Limb (tissue), 2 donors: Measurements from ENCODE around the gene TMEM187.

Source experiments
- DNase-seq, 2 donors: peaks; one replicate each; pipeline ENCODE4 v3.0.0-alpha.2; 2016; ENCODE audit errors: extremely low spot score in 2 of 2

TMEM187 gene

DNA sequence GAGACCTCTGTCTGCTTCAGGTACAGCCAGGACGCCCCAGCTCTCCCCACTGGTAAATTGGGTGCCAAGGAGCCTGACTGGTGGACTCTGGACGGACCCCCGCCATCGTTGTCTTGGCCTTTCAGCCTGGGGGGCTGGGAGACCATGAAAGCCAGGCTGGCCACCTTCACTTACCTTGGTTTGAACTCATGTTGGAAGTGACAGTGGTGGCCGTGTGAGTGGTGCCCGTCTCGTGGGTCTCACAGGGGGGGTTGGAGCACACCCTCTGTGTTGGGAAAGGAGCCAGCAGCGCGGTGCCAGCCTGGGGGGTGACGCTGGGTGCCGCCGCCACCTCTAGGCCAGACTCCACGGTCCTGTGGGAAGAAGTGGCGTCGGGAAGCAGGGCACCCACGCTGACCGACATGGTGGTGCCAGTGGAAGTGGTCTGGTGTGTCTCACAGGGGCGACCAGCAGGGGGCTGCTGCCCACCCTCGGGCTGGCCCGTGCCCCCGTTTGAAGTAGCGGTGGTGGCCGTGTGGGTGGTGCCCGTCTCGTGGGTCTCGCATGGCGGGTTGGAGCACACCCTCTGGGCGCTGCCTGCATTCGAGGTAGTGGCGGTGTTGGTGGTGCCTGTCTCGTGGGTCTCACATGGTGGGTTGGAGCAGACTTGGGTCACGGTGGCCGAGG, 18.5 kb upstream of the TMEM187 start:
- no peak for DNase-seq

DNA sequence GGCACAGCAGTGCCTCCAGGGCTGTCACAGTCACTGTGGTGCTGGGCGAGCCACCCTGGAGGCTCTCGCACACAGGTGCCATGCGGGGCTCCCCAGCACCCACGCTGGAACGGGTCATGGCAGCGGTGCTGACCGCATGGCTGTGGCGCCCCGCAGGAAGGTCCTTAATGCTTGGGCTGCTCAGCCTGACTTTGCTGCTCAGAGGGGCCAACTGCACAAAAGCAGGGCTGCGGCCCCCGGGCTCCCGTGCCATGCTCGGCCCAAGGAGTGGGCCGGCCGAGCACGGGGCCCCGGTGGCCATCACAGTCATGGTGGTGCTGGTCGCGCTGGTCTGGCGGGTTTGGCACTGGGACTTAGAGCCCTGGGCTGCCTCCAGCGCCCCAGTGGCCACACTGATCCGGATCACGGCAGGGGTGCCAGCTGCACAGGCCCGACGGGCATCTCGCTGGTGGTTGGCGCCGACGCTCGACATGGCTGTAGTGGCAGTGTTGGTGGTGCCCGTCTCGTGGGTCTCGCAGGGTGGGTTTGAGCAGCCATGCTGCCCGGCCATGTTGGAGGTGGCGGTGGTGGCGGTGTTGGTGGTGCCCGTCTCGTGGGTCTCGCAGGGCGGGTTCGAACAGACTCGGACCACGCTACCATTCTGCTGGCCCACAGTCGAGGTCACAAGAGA, 17.9 kb upstream of the TMEM187 start:
- DNase-seq = no peak

DNA sequence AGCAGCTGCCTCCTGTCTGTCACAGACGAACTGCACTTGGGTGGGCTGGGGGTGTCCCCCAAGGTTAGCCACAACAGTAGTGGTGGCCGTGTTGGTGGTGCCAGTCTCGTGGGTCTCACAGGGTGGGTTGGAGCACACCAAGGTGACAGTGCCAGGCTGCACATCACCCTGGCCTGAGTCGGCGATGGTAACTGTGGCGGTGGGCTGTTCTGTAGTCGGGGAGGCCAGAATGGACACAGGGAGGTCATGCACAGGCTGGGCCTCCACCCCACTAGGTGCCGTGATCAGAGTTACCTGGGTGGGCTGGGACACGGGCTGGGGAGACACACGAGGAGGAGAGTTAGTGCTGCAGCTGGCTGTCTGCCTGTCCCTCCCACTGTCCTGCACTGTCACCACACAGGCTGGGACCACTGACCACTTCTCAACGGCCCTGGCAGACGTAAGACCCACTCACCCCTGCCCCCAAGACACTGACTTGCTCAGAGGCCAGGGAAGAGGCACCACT, 17.3 kb upstream of the TMEM187 start:
- no peak for DNase-seq

DNA sequence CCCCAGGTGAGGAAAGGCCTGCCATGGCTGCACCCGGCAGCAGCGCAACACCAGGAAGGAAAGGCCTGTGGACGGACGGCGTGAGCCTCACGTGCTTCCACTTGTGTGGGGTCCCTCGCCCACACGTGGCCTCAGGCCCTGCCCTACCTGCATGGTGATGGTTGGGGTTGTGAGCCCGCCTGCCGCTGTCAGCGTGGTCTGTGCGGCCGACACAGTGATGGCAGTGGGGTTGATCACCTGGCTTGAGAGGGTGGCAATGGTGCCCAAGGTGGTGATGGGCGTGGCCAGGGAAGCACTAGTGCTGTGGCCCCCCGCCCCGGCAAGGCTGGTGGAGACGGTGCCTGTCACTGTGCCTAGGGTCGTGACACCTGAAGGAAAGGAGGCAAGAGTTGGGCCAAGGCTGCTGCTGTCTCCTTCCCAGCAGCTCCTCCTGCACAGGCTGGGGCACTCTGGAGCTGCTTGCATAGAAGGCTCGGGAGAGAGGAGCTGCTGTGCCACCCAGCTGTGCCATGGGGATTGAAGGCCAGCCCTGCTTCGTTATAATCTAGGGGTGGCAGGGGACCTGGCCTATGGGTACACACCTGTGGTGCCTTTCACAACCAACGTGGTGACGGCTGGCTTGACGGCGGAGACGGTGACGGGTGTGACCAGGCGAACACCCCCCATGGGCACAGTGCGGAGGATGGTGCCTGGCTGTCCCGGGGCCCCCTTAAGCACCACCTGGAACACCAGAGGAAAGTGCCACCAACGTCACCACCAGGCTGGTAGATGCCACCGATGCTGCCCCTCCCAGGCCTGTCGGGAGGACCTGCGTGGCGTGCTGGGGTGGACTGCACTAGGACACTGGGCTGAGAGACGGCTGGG, 16.3 kb upstream of the TMEM187 start:
- DNase-seq = no peak

DNA sequence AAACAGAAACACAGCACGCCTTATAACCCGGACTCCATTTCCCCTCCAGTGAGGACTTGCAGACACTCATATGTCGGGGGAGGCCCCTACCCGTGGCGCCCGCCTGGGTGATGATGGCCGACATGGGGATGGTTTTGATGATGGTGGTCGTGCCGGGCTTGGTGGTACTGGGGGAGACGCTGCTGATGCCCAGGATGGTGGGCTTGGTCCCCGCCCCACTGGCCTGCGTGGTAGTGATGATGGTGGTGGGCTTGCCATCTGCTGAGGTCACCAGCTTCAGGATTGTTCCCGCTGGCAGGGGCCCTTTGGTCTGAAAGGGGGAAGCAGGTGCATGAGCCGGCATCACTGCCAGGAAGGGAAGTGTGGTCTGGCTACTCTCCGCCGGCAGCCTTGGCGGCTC, 15.3 kb upstream of the TMEM187 start:
- no peak for DNase-seq

DNA sequence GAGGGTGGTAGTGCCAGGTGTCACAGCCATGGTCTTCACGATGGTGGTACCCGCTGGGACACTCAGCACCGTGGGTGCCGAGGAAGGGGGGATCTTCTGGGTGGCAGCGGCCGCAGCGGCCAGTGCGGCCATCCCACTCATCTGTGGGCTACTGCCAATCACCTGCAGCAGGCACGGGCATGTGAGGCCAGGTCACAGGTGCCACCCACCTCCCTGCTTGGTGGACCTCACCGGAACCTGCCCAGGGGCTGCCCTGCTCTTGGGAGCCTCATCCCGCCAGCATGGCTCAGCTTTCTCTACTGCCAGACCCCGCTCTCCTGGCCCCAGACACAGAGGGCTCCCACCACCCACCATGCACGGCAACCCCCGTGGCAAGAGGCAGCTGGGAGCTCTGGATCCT, 13.9 kb upstream of the TMEM187 start:
- no peak for DNase-seq

DNA sequence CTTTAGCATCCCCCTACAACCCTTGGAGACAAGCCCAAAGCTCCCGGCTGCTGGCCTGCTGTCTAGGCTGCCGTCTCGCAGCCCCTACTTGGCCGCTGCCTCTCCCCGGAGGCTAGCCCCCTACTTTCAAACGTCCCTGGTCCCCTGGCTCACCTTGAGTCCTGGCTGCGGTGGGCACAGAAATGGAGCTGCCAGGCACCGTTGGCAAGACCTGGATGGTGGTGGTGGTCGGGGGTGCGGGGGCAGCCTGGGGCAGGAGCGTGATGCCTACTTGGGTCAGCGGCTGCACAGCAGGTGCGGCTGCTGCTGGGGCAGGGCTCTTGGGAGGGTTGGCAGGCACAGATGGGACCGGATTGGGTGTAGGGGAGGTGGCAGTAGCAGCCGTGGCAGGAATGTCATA, 12.9 kb upstream of the TMEM187 start:
- DNase-seq = no peak

DNA sequence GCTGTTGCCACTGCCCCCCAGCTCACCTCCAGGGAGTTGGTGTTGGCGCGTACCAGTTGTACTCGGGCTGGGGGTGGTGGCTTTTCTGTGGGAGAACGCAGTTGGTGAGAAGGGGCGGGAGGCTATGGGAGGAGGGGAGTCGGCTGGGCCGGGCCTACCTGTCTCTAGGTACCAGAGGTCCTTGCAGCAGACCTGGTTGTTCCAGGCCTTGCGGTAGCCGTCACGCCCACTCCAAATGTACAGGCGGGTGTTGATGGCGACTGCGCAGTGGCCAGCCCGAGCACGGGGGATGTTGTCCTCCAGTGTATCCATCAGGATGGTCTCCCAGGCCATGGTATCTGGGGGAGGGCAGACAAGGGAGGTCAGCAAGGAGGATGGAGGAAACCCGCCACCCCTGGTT, 12.5 kb upstream of the TMEM187 start:
- no peak for DNase-seq

DNA sequence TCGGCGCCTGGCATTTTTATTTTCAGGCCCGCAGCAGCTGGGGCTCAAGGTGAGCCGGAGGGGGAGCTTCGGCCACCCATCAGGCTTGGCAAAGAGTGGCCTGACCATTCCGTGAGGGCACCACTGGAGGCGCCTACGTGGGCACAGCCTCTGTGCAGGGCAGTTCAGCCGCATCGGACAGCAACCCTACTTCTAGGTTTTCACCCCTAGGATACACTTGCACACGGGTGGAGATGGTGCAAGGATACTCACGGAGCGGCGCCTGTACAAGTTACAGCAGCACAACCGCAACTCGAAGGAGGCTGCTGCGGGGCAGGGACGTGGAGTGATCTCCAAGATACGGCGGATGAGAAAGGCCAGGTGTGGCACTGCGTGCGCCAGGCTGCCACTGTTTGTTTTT, 11.8 kb upstream of the TMEM187 start:
- no peak for DNase-seq

DNA sequence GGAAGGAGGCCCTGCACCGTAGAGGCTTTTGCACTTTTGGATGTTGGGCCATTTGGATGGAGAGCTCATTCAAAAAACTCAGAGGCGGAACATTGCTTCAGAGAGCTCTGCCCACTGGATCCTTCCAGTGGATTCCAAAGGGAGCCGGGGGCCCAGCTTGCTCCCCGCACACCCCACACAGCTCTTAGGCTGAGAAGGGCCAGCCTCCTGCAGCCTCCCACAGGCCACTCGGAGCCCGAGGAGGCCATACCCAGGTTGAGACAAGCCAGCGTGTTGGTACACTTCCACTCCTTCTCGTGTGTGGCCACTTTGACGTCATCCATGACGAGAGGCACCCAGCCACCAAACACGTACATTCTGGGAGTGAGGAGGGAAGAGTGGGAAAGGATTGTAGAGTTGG, 11.3 kb upstream of the TMEM187 start:
- DNase-seq = no peak

DNA sequence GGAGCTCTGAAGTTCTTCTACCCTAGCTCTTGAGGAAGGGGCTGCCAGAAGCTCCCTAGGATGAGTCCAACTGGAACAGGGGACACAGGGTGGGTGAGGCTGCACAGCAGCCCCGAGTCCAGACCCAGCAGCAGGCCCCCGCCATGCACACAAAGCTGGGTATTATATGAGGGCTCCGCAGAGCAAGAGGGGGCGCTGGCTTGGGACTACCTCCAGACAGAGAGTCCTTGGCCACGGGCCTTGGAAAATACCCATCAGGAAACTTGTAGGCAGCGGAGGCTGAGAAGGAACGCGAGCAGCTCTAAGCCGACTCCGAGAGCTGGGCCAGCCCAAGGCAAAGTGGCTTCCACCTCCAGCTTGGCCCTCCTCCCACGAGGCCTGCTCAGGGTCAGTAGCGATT, 9.0 kb upstream of the TMEM187 start:
- DNase-seq = no peak

DNA sequence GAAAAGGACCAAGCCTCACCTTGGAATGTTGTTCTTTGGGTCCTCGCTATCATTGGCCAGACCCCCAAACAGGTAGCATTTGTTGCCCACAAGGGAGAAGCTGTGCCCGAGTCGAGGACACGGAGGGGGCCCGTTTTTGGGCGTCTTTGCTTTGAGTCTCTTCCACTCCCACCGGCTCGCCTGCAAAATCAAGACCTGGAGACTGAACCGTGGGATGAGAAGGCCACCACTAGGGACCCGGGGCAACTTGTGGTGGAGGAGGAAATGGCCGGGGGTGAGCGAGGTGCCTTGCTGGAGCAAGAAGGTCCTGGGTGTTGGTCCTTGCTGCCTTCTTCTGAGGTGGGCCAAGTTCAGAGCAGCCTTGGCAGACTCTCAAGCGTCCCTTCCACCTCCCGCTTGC, 8.4 kb upstream of the TMEM187 start:
- DNase-seq = no peak

DNA sequence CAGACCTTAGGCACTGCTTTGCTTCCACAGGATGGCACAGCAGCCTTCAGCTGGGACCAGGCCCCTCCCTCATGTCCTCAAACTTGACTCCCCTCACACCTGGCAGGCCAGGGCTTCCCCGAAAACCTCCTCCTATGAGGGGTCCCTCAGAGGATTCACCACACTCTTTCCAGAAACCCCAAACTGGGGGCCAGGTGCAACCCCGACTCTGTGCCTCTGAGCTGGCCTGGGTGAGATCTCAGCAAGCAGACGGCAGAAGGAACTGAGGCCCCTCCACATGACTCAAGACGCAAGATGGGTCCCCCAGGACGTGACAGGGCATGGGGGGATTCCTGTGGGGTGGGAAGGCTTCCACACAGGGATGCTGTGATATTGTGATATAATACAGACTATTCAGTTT, 7.1 kb upstream of the TMEM187 start:
- no peak for DNase-seq

DNA sequence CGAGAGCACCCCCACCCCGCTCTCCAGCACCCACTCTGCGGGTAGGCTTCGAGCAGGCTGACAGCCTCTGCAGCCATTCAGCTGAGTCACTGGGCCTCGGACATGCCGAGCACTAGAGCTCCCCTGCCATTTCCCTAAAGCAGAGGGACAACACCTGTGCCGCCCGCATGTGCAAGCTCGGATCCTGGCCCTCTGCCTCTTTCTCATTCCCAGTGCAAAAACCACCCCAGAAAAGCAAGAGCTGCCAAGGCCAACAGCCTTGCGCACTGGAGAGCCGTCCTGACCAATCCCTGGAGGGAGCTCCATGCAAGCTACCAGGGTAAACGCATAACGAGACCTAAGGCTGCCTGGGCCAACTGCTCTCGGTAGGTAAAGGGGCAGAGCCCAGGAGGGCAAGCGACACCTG, 6.3 kb upstream of the TMEM187 start:
- DNase-seq = no peak

DNA sequence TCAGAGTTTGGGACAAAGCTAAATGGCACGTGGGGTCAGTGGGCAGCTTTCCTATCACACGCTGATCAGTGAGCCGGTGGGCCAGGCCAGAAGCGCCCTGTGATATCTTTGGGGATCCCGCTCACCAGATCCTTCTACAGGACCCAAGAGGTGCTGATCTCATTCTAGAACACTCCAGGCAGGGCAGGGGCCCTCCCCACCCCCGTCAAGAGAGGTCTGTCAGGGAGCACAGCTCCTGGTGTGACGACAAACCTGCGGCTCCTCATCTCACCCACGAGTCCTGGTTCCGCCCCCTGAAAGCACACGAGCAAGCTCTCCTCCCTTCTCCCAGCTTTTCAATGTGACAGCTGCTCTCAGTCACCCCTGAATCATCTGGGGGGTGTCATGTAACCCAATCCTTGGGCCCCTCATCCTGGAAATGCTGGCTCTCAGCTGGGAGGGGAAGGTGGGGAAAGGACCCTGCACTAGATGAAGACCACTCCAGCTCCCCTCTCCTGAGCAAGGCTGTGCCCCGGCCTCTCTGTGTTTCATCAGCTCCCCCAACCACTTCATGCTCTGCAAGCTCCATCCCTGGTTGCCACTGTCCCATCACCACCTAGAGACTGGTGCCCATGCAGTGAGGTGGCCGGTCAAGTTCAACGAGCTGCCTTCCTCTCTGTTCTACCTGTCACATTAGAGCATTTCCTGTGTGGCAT, 5.6 kb upstream of the TMEM187 start:
- no peak for DNase-seq

DNA sequence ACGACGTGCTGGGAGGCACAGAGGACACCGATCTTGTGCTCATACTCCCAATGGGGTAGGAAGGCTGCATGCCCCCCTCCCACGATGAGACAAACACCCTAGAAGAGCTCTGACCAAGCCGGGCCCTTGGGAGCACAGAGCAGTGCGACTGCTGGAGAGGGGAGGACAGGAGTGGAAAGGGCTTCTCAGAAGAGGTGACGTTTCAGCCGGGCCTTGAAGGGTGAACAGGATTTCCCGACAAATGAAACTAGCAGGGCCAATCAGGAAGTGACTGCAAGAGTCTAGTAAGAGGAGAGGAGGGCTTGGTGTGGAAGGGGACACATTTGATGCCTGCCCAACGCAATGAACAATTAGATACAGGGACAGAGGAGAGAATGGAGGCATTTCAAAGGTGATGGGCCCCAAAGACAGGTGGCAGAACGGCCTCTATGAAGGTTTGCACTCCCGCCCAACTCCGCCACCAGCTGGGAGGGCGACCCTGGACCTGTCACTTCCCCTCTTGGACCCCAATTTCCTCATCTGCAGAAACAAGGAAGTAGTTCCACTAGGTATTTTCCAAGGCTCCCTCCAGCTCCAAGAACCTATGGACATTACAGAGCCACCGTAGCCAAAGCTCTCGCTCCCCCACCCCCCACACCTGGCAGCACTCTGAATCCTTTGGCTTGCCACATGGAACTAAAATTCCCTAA, 4.9 kb upstream of the TMEM187 start:
- no peak for DNase-seq

DNA sequence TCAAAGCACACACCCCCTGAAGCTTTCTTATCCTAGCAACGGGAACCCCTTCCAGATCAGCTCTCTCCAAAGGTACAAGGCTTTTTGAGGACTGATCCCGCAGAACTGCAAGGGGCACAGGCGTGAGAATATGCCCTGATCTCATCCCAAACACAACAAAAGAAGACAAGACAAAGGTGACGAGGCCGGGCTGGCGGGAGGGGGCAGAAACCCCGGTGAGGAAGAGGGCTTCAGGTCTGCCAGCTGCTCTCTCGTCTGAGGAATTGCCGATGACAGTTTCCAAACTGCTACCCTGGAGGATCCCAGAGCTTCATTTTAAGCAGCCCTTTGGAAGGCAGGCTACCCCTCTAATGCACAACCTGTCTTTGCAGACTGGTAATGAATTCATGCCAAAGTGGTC, 4.3 kb upstream of the TMEM187 start:
- no peak for DNase-seq

DNA sequence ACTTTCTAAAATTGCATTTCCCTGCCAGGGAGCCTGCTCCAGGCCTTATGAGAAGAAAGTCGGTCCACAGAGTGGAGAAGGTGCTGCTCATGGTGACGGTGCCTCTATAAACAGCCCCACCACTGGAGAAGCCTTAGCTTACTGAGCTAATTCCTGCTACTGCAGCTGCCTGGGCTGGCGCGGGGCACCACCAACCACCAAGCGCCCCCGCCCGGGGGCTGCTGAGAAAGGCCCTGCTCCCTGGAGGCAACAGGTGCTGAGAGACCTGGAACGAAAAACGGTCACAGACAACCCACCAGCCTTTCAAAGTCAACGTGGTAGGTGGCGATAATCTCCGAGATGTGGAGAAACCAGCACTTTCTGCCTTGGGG, 3.8 kb upstream of the TMEM187 start:
- DNase-seq = no peak

DNA sequence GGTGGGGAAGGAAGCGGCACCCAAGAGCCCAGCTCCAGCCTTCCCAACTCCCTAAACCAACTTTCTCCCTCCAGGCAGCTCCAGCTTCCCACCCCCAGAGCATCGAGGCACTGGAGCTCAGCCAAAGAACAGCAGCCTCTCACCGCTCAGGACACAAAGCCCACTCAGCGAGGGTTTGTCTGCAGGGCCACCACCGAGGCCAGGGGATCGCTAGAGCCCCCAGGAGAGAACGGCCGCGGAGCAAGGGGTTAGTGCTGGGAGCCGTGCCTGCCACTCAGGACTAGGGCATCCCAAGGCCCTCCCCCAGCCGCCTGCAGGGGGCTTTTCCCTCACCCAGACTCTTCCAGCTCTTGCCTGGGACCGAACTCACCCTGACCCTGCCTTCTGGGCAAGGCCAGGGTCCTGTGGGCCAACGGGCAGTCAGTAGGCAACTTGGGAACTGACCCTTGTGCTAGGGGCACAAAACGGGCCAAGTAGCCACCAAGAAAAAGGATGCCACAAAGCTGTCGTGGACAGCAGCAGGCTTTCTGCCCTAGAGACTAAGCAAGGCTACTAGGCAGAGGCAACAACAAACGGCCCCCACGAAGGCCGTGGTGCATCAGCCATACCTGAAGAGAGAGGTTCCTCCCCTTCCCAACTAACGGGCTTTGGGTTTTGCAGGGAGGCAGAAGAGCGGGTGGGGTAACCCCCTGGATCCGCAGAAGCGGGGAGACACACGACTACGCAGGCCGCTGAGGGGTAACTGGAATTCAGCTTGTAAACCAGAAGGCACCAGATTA, 3.2 kb upstream of the TMEM187 start:
- no peak for DNase-seq

DNA sequence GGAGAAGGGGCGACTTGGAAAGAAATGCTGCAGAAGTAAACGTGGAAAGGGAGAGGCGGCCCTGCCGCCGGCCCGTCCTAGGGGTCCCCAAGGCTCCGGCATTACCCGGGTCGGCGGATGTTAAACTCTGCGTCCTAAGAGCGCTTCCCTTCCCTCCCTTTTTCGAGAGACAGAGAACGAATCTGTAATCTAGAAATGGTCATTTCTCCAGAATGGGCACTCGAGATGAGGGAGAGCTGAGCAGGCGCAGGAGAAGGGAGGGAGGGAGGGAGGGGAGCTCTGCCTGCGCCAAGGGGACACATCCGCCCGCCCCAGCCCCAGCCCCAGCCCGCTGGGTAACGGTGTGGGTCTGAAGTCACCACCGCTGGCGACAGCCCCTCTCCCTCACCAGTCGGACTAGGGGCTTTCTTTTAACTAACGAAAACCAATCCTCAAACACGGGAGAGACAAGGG, 2.6 kb upstream of the TMEM187 start:
- DNase-seq = no peak
